ENCODE results near the gene UBN2. TPM values are rescaled to one million over a fixed set of nuclear protein-coding genes. Genes with fewer than 3 reads are reported as not detected.
"Not testable (repeated sequence)": the region's sequence is repeated elsewhere in the genome, so short reads cannot be mapped to it uniquely, and the experiment has no call there.

Gene UBN2
- total and polyA plus RNA-seq, 4 donors, result 2.5 to 30.6 (median 13.0) TPM

DNA sequence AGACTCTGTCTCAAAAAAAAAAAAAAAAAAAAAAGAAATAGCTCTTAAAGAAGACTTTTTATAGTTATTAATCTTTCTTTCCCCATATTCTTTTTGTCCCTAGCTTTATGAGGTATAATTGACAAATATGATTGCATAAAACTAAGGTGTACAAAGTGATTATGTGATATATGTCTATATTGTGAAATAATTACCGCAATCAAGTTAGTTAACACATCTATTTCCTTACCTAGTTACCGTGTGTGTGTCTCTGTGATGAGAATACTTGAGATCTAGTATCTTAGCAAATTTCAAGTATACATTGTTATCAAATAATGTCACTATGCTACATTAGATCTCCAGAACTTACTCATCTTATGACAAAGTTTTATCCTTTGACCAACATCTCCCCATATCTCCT, 30.7 kb upstream of the UBN2 start:
- DNase-seq (no peak), ATAC-seq (ENCODE audit: low FRiP score) (no peak)
- intact Hi-C loops (cut with DNase I), result no loop called here
- H3K36me3 ChIP-seq (ENCODE audit: control insufficient read depth in 1 of 2, insufficient read depth in 2 of 2, low read length in 1 of 2), result peaks cover 0 to 3% of the 10 kb centered on the region in 2 donors
- no peaks in the 10 kb centered on the region for H3K27me3 ChIP-seq (ENCODE audit: control insufficient read depth in 1 of 2, insufficient read depth in 2 of 2, low read length in 1 of 2)
- H3K27ac ChIP-seq (ENCODE audit: low read depth in 1 of 2, low read length in 2 of 2), result no peak overlapping the region
- H3K4me3 ChIP-seq (ENCODE audit: low read length in 2 of 2), result no peak overlapping the region
- H3K4me1 ChIP-seq (ENCODE audit: control insufficient read depth in 1 of 2, insufficient read depth in 2 of 2, low read length in 2 of 2), result no peaks in the 10 kb centered on the region
- peaks cover 1% of the 10 kb centered on the region for H3K9me3 ChIP-seq (ENCODE audit: control insufficient read depth, low read length)
- 92% methylated on average over 2 of the region's 2 CpGs for WGBS, 2 donors

GRCh38 chr7:139203992-139204391, 27.0 kb upstream of the UBN2 start:
- intact Hi-C loops (cut with DNase I), result no loop called here
- 73% methylated on average over 3 of the region's 3 CpGs for WGBS, 2 donors

DNA sequence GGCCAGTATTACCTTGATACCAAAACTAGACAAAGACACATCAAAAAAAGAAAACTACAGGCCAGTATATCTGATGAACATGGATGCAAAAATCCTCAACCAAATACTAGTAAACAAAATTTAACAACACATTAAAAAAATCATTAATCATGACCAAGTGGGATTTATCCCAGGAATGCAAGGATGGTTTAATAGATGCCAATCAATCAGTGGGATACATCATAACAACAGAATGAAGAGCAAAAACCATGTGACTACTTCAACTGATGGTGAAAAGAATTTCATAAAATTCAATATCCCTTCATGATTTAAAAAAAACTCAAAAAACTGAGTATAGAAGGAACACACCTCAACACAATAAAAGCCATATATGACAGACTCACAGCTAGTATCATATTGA, 25.2 kb upstream of the UBN2 start:
- DNase-seq (no peak), ATAC-seq (ENCODE audit: low FRiP score) (no peak)
- H3K4me3 ChIP-seq (ENCODE audit: low read length in 2 of 2), result no peak overlapping the region
- intact Hi-C loops (cut with DNase I), result no loop called here
- H3K27ac ChIP-seq (ENCODE audit: low read depth in 1 of 2, low read length in 2 of 2), result no peak overlapping the region
- no peaks in the 10 kb centered on the region for H3K27me3 ChIP-seq (ENCODE audit: control insufficient read depth in 1 of 2, insufficient read depth in 2 of 2, low read length in 1 of 2)
- peaks cover 0 to 3% of the 10 kb centered on the region in 2 donors for H3K36me3 ChIP-seq (ENCODE audit: control insufficient read depth in 1 of 2, insufficient read depth in 2 of 2, low read length in 1 of 2)
- no peaks in the 10 kb centered on the region for H3K4me1 ChIP-seq (ENCODE audit: control insufficient read depth in 1 of 2, insufficient read depth in 2 of 2, low read length in 2 of 2)
- peaks cover 1% of the 10 kb centered on the region for H3K9me3 ChIP-seq (ENCODE audit: control insufficient read depth, low read length)

More at GRCh38 chr7:139203992-139204391, 27.0 kb upstream of the UBN2 start:
- Histone ChIP-seq H3K27me3 (ENCODE audit: control insufficient read depth in 1 of 2, insufficient read depth in 2 of 2, low read length in 1 of 2) (no peaks in the 10 kb centered on the region), H3K9me3 (ENCODE audit: control insufficient read depth, low read length) (peaks cover 1% of the 10 kb centered on the region), H3K27ac (ENCODE audit: low read depth in 1 of 2, low read length in 2 of 2) (no peak overlapping the region), H3K4me3 (ENCODE audit: low read length in 2 of 2) (no peak overlapping the region), H3K36me3 (ENCODE audit: control insufficient read depth in 1 of 2, insufficient read depth in 2 of 2, low read length in 1 of 2) (peaks cover 0 to 3% of the 10 kb centered on the region in 2 donors), H3K4me1 (ENCODE audit: control insufficient read depth in 1 of 2, insufficient read depth in 2 of 2, low read length in 2 of 2) (no peaks in the 10 kb centered on the region)
- no peak for ATAC-seq (ENCODE audit: low FRiP score)
- DNase-seq, result no peak

DNA sequence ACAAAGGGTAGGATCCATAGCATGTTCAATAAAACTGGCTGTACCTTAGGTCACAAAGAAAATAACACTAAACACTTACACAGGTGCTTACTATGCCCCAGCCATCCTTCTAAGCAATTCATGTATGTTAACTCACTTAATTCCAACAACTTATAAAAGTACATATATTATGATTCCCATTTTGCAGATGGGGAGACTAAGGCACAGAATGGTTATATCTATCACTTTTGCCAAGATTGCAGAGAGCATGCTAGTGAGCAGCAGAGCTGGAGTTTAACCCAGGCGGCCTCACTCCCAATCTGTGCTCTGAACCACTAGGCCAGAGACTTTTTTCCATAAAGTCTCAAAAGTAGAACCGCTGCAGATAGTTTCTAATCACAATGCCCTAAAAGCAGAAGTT, 18.9 kb upstream of the UBN2 start:
- no peak overlapping the region for H3K27ac ChIP-seq (ENCODE audit: low read depth in 1 of 2, low read length in 2 of 2)
- H3K36me3 ChIP-seq (ENCODE audit: control insufficient read depth in 1 of 2, insufficient read depth in 2 of 2, low read length in 1 of 2), result no peaks in the 10 kb centered on the region
- no peaks in the 10 kb centered on the region for H3K4me1 ChIP-seq (ENCODE audit: control insufficient read depth in 1 of 2, insufficient read depth in 2 of 2, low read length in 2 of 2)
- ATAC-seq (ENCODE audit: low FRiP score) (no peak), DNase-seq (no peak)
- H3K4me3 ChIP-seq (ENCODE audit: low read length in 2 of 2), result no peak overlapping the region
- WGBS, 2 donors, result 85 to 91% methylated on average over 2 of the region's 2 CpGs
- H3K27me3 ChIP-seq (ENCODE audit: control insufficient read depth in 1 of 2, insufficient read depth in 2 of 2, low read length in 1 of 2), result no peaks in the 10 kb centered on the region
- H3K9me3 ChIP-seq (ENCODE audit: control insufficient read depth, low read length), result peaks cover 1% of the 10 kb centered on the region
- intact Hi-C loops (cut with DNase I), result no loop called here

GRCh38 chr7:139213489-139213888, 17.5 kb upstream of the UBN2 start:
- H3K4me1 ChIP-seq (ENCODE audit: control insufficient read depth in 1 of 2, insufficient read depth in 2 of 2, low read length in 2 of 2); intact Hi-C loops (cut with DNase I); DNase-seq; H3K9me3 ChIP-seq (ENCODE audit: control insufficient read depth, low read length); ATAC-seq (ENCODE audit: low FRiP score); H3K27ac ChIP-seq (ENCODE audit: low read depth in 1 of 2, low read length in 2 of 2); H3K36me3 ChIP-seq (ENCODE audit: control insufficient read depth in 1 of 2, insufficient read depth in 2 of 2, low read length in 1 of 2); H3K27me3 ChIP-seq (ENCODE audit: control insufficient read depth in 1 of 2, insufficient read depth in 2 of 2, low read length in 1 of 2); H3K4me3 ChIP-seq (ENCODE audit: low read length in 2 of 2): not testable (repeated sequence)
- WGBS, 2 donors, result 83 to 93% methylated on average over 6 of the region's 6 CpGs

DNA sequence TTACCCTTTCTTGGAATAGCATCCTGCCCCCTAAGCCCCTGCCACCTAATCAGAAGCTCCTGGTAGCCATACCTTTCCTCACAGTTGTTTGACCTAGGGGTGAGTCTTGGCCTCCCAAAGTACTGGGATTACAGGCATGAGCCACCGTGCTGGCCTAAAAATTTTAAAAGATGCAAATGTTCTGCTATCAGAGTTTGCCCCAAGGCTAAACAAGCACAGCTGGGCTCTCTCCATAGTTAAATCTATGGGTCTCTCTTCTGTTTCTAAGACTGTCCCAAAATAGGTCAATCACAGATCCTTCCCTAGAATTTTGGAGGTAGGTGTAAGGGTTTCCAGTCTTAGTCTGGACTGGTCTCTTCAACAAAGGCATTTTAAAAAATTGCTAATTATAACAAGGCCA, 12.9 kb upstream of the UBN2 start:
- H3K36me3 ChIP-seq (ENCODE audit: control insufficient read depth in 1 of 2, insufficient read depth in 2 of 2, low read length in 1 of 2), result no peaks in the 10 kb centered on the region
- H3K27ac ChIP-seq (ENCODE audit: low read depth in 1 of 2, low read length in 2 of 2), result no peak overlapping the region
- H3K4me1 ChIP-seq (ENCODE audit: control insufficient read depth in 1 of 2, insufficient read depth in 2 of 2, low read length in 2 of 2), result no peaks in the 10 kb centered on the region
- intact Hi-C loops (cut with DNase I), result no loop called here
- no peaks in the 10 kb centered on the region for H3K27me3 ChIP-seq (ENCODE audit: control insufficient read depth in 1 of 2, insufficient read depth in 2 of 2, low read length in 1 of 2)
- DNase-seq (no peak), ATAC-seq (ENCODE audit: low FRiP score) (no peak)
- H3K4me3 ChIP-seq (ENCODE audit: low read length in 2 of 2), result no peak overlapping the region
- 65 to 67% methylated on average over 1 of the region's 1 CpG for WGBS, 2 donors
- H3K9me3 ChIP-seq (ENCODE audit: control insufficient read depth, low read length), result no peaks in the 10 kb centered on the region

GRCh38 chr7:139224219-139224618, 6.8 kb upstream of the UBN2 start:
- WGBS, 2 donors, result 72 to 76% methylated on average over 2 of the region's 2 CpGs
- Histone ChIP-seq H3K27me3 (ENCODE audit: control insufficient read depth in 1 of 2, insufficient read depth in 2 of 2, low read length in 1 of 2) (no peaks in the 10 kb centered on the region), H3K9me3 (ENCODE audit: control insufficient read depth, low read length) (no peaks in the 10 kb centered on the region), H3K27ac (ENCODE audit: low read depth in 1 of 2, low read length in 2 of 2) (no peak overlapping the region), H3K36me3 (ENCODE audit: control insufficient read depth in 1 of 2, insufficient read depth in 2 of 2, low read length in 1 of 2) (no peaks in the 10 kb centered on the region), H3K4me3 (ENCODE audit: low read length in 2 of 2) (no peak overlapping the region), H3K4me1 (ENCODE audit: control insufficient read depth in 1 of 2, insufficient read depth in 2 of 2, low read length in 2 of 2) (peaks cover 0 to 1% of the 10 kb centered on the region in 2 donors)
- no peak for DNase-seq
- intact Hi-C loops (cut with DNase I), result no loop called here
- ATAC-seq (ENCODE audit: low FRiP score), result no peak

DNA sequence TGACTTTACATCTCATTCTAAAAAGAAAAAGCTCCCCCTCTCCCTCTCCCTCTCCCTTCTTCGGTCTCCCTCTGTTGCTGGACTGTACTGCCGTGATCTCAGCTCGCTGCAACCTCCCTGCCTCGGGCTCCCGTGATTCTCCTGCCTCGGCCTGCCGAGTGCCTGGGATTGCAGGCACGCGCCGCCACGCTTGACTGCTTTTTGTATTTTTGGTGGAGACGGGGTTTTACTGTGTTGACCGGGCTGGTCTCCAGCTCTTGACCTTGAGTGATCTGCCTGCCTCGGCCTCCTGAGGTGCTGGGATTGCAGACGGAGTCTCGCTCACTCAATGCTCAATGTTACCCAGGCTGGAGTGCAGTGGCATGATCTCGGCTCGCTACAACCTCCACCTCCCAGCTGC, 6.2 kb upstream of the UBN2 start:
- H3K27me3 ChIP-seq (ENCODE audit: control insufficient read depth in 1 of 2, insufficient read depth in 2 of 2, low read length in 1 of 2); intact Hi-C loops (cut with DNase I); H3K36me3 ChIP-seq (ENCODE audit: control insufficient read depth in 1 of 2, insufficient read depth in 2 of 2, low read length in 1 of 2); H3K4me3 ChIP-seq (ENCODE audit: low read length in 2 of 2); ATAC-seq (ENCODE audit: low FRiP score); H3K9me3 ChIP-seq (ENCODE audit: control insufficient read depth, low read length); H3K27ac ChIP-seq (ENCODE audit: low read depth in 1 of 2, low read length in 2 of 2); H3K4me1 ChIP-seq (ENCODE audit: control insufficient read depth in 1 of 2, insufficient read depth in 2 of 2, low read length in 2 of 2); DNase-seq: not testable (repeated sequence)
- WGBS, 2 donors, result 91 to 93% methylated on average over 18 of the region's 18 CpGs

DNA sequence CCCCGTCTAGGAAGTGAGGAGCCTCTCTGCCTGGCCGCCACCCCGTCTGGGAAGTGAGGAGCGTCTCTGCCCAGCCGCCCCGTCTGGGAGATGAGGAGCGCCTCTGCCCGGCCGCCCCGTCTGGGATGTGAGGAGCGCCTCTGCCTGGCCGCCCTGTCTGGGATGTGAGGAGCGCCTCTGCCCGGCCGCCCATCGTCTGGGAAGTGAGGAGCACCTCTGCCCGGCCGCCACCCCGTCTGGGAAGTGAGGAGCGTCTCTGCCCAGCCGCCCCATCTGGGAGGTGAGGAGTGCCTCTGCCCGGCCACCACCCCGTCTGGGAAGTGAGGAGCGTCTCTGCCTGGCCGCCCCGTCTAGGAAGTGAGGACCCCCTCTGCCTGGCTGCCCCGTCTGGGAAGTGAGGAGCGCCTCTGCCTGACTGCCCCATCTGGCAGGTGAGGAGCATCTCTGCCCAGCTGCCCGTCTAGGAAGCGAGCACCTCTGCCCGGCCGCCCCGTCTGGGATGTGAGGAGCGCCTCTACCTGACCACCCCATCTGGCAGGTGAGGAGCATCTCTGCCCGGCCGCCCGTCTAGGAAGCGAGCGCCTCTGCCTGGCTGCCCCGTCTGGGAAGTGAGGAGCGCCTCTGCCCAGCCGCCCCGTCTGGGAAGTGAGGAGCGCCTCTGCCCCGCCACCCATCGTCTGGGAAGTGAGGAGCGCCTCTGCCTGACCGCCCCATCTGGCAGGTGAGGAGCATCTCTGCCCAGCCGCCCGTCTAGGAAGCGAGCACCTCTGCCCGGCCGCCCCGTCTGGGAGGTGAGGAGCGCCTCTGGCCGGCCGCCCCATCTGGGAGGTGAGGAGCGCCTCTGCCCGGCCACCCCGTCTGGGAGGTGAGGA, 5.5 kb upstream of the UBN2 start:
- WGBS, 2 donors, result 95 to 97% methylated on average over 60 of the region's 60 CpGs
- DNase-seq; H3K9me3 ChIP-seq (ENCODE audit: control insufficient read depth, low read length); intact Hi-C loops (cut with DNase I); H3K36me3 ChIP-seq (ENCODE audit: control insufficient read depth in 1 of 2, insufficient read depth in 2 of 2, low read length in 1 of 2); ATAC-seq (ENCODE audit: low FRiP score); H3K4me1 ChIP-seq (ENCODE audit: control insufficient read depth in 1 of 2, insufficient read depth in 2 of 2, low read length in 2 of 2); H3K27me3 ChIP-seq (ENCODE audit: control insufficient read depth in 1 of 2, insufficient read depth in 2 of 2, low read length in 1 of 2); H3K4me3 ChIP-seq (ENCODE audit: low read length in 2 of 2); H3K27ac ChIP-seq (ENCODE audit: low read depth in 1 of 2, low read length in 2 of 2): not testable (repeated sequence)

Data from aorta (tissue), 5 donors.